GM21717 (cell line): ENCODE results near the gene HERC2.

ENCODE experiments used
- ATAC-seq: cut with Tn5 transposase; IDR thresholded peaks from one replicate; pipeline ENCODE4 v1.9.1; 2021; ENCODE audit warnings: mild to moderate bottlenecking, moderate library complexity; ENCODE audit not compliant: unreplicated experiment

The HERC2 gene

GRCh38 chr15:28068930-28069329 lies 253.0 kb downstream of the HERC2 start:
- no peak for ATAC-seq

- ATAC-seq: no peak
Observed at GRCh38 chr15:28066231-28066630, 255.7 kb downstream of the HERC2 start.
